Panc1 (cell line): ENCODE results near the gene PIGZ.

ENCODE experiments used
- CTCF ChIP-seq: fragments of 450-650 bp; IDR thresholded peaks from 2 replicates; pipeline ENCODE4 v1.5.1; 2017; ENCODE audit warnings: mild to moderate bottlenecking
- POLR2AphosphoS5 ChIP-seq: IDR thresholded peaks from 2 replicates; pipeline ENCODE4 v1.6.1; 2012; ENCODE audit warnings: mild to moderate bottlenecking, low read depth, low read length, moderate library complexity
- SIN3A ChIP-seq: IDR thresholded peaks from 2 replicates; pipeline ENCODE4 v1.6.1; 2012; ENCODE audit warnings: low read depth, mild to moderate bottlenecking, low read length, moderate library complexity, borderline replicate concordance; ENCODE audit not compliant: insufficient read depth

- TF ChIP-seq CTCF (no peak), POLR2AphosphoS5 (no peak), SIN3A (no peak)
These were observed 1.9 kb downstream of the PIGZ start for GRCh38 chr3:196966526-196967401.
